ENCODE data around the gene NUDT14. TPM values are rescaled to one million over a fixed set of nuclear protein-coding genes. Genes with fewer than 3 reads are reported as not detected.

NUDT14 gene
- total and polyA plus RNA-seq, 2 of the 4 experiments (the other 2 are of a cell fraction), result 5.6 to 9.3 TPM

GRCh38 chr14:105208738-105209075, 27.6 kb upstream of the NUDT14 start:
- no peak for ATAC-seq (ENCODE audit: low read depth)
- Histone ChIP-seq H3K23ac (ENCODE audit: low read depth, low read length) (no peak overlapping the region), H2BK15ac (ENCODE audit: low read depth, low read length) (no peak overlapping the region), H3K18ac (ENCODE audit: low read depth, low read length) (no peak overlapping the region), H3K4me3 (ENCODE audit: insufficient read depth, low read depth, low read length) (no peak overlapping the region), H3K79me1 (ENCODE audit: low read depth in 1 of 2, low read length in 2 of 2) (no peaks in the 10 kb centered on the region), H3K27me3 (ENCODE audit: control insufficient read depth, insufficient read depth, low read length) (no peaks in the 10 kb centered on the region), H3K9me3 (ENCODE audit: control insufficient read depth, insufficient read depth, low read length) (no peaks in the 10 kb centered on the region), H4K20me1 (ENCODE audit: insufficient read depth, low read length) (peaks cover 9% of the 10 kb centered on the region), H4K8ac (ENCODE audit: low read depth in 2 of 2, low read length in 2 of 2) (no peak overlapping the region), H2BK20ac (ENCODE audit: low read depth, low read length) (no peak overlapping the region), H3K9me1 (ENCODE audit: insufficient read depth, low read length) (no peaks in the 10 kb centered on the region), H2AK5ac (ENCODE audit: low read depth, low read length) (no peak overlapping the region), H4K91ac (ENCODE audit: insufficient read depth, low read depth, low read length) (no peak overlapping the region), H3K27ac (ENCODE audit: insufficient read depth, low read length) (no peak overlapping the region), H3K4ac (ENCODE audit: low read depth, low read length) (no peak overlapping the region), H3K4me1 (ENCODE audit: control insufficient read depth, insufficient read depth, low read length) (no peaks in the 10 kb centered on the region; the same call in 1 of the 2 replicates), H2AFZ (replicated peaks; ENCODE audit: low read length, poor library complexity) (no peak overlapping the region), H3K56ac (ENCODE audit: extremely low read depth, insufficient read depth, low read length) (no peak overlapping the region), H3K14ac (replicated peaks; ENCODE audit: low read depth, low read length) (no peak overlapping the region), H2BK5ac (ENCODE audit: low read depth, low read length, poor library complexity, severe bottlenecking) (no peak overlapping the region), H2BK120ac (ENCODE audit: low read depth, low read length) (no peak overlapping the region), H3K9ac (ENCODE audit: low read depth, low read length) (no peak overlapping the region), H2AK9ac (replicated peaks; ENCODE audit: low read depth, low read length, poor library complexity) (no peak overlapping the region), H3K36me3 (ENCODE audit: control insufficient read depth, insufficient read depth, low read length) (peaks cover 14% of the 10 kb centered on the region), H3K4me2 (ENCODE audit: low read depth, low read length) (no peak overlapping the region), H4K5ac (ENCODE audit: low read depth, low read length) (no peak overlapping the region)
- no CpG with 5 or more reads among the region's 12 CpGs for WGBS, 2 experiments (ENCODE audit: extremely low coverage in 2 of 2, insufficient read length in 1 of 2)
- dilution Hi-C loops (cut with HindIII; ENCODE audit: low sequenced_read_pairs, unreplicated experiment), result no loop called here
- no TSS peak for BruUV-seq (replicated peaks)
- DNase-seq, result no peak
- CTCF ChIA-PET, result no interaction called here
- intact Hi-C loops (cut with micrococcal nuclease), result no loop called here
- TF ChIP-seq MXI1 (IDR thresholded peaks at IDR 0.05; ENCODE audit: borderline replicate concordance, low read depth, low read length) (no peak), SMC3 (IDR thresholded peaks at IDR 0.05; ENCODE audit: low read depth, low read length) (no peak), NFE2L2 (IDR thresholded peaks at IDR 0.05; ENCODE audit: low read depth, low read length) (no peak), FOS (IDR thresholded peaks at IDR 0.05; ENCODE audit: low read depth, low read length) (no peak), MAZ (IDR thresholded peaks at IDR 0.05; ENCODE audit: borderline replicate concordance, low read depth, low read length) (no peak), MAFK (IDR thresholded peaks at IDR 0.05; ENCODE audit: low read depth, low read length) (no peak), RFX5 (IDR thresholded peaks at IDR 0.05; ENCODE audit: low read depth, low read length) (no peak), RCOR1 (IDR thresholded peaks at IDR 0.05; ENCODE audit: insufficient replicate concordance, low read length) (no peak), CHD1 (IDR thresholded peaks at IDR 0.05; ENCODE audit: low read depth, low read length) (no peak), CTCF (conservative IDR thresholded peaks at IDR 0.05; ENCODE audit: low read depth, low read length) (no peak), POLR2A (IDR thresholded peaks at IDR 0.05; ENCODE audit: low read depth, low read length) (no peak), CEBPB (IDR thresholded peaks at IDR 0.05; ENCODE audit: low read depth, low read length) (no peak), BHLHE40 (IDR thresholded peaks at IDR 0.05; ENCODE audit: low read depth, low read length) (no peak), RAD21 (IDR thresholded peaks at IDR 0.05; ENCODE audit: low read length) (no peak)
- POLR2A ChIA-PET (ENCODE audit: unreplicated experiment), result no interaction called here
- in situ Hi-C loops (cut with MboI; ENCODE audit: low sequenced_read_pairs), result no loop called here
